Islet precursor cell (in vitro differentiated cells): Measurements from ENCODE around the gene FNBP1.

Source experiments
- DNase-seq: peaks from one replicate; pipeline ENCODE4 v3.0.0-alpha.2; 2018

Gene FNBP1

GRCh38 chr9:129871046-129871445 is 171.9 kb downstream of the FNBP1 start:
- no peak for DNase-seq

GRCh38 chr9:129869585-129870501 is 173.1 kb downstream of the FNBP1 start:
- DNase-seq, result peak; percentile 55

GRCh38 chr9:129868872-129869486 is 174.0 kb downstream of the FNBP1 start:
- DNase-seq, result peak; percentile 56

- DNase-seq, result no peak
Observed at GRCh38 chr9:129868023-129868871, 174.7 kb downstream of the FNBP1 start.

GRCh38 chr9:129867136-129868022 is 175.6 kb downstream of the FNBP1 start:
- DNase-seq, result peak; percentile 61

GRCh38 chr9:129866394-129867135 is 176.4 kb downstream of the FNBP1 start:
- DNase-seq, result no peak

- DNase-seq, result no peak
Observed at GRCh38 chr9:129865668-129866320, 177.2 kb downstream of the FNBP1 start.

- peak; percentile 65 for DNase-seq
Observed at GRCh38 chr9:129864991-129865647, 177.9 kb downstream of the FNBP1 start.

- peak; percentile 90 for DNase-seq
Observed at GRCh38 chr9:129863059-129863690, 179.8 kb downstream of the FNBP1 start.

GRCh38 chr9:129861447-129861827 is 181.6 kb downstream of the FNBP1 start:
- DNase-seq, result no peak

- DNase-seq, result no peak
Observed at GRCh38 chr9:129860653-129861446, 182.1 kb downstream of the FNBP1 start.

GRCh38 chr9:129858167-129858962 is 184.6 kb downstream of the FNBP1 start:
- no peak for DNase-seq

GRCh38 chr9:129857207-129857606 is 185.8 kb downstream of the FNBP1 start:
- DNase-seq, result no peak

- no peak for DNase-seq
Observed at GRCh38 chr9:129854588-129855110, 188.3 kb downstream of the FNBP1 start.

GRCh38 chr9:129853614-129854013 is 189.4 kb downstream of the FNBP1 start:
- DNase-seq, result no peak

- peak; percentile 95 for DNase-seq
Observed at GRCh38 chr9:129852579-129852978, 190.4 kb downstream of the FNBP1 start.

- DNase-seq, result no peak
Observed at GRCh38 chr9:129851821-129852220, 191.2 kb downstream of the FNBP1 start.
